Measurements from ENCODE around the gene OSBPL8. TPM values are rescaled to one million over a fixed set of nuclear protein-coding genes. Genes with fewer than 3 reads are reported as not detected.
"Not testable (repeated sequence)": the region's sequence is repeated elsewhere in the genome, so short reads cannot be mapped to it uniquely, and the experiment has no call there.

OSBPL8 gene
- total and polyA plus RNA-seq, 8 donors, result 7.7 to 147 (median 29.4) TPM

DNA sequence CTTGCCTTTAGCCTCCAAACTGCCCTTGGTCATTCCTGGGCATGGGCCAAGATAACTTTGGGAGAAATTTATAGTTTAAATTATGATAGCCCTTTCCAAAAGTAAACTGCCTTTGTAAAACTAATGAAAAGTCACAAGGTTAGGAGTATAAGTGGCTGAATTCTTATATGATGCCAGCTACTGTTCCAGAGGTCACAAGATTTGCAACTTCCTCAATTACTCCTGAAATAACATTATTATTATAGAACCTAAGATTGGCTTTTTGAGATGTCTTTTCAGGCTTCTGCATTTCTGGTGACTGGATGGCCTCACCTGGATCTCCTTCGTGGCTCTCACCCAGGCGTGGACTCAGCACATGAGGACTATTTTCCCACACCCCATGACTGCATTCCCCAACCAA is 55.0 kb downstream of the OSBPL8 start:
- Histone ChIP-seq H3K36me3 (peaks cover 0 to 4% (median 0%) of the 10 kb centered on the region in 4 donors), H3K4me1 (peaks cover 0 to 14% (median 0%) of the 10 kb centered on the region in 4 donors), H3K9me3 (no peaks in the 10 kb centered on the region), H3K27me3 (no peaks in the 10 kb centered on the region), H3K27ac (no peak overlapping the region), H3K4me3 (no peak overlapping the region)
- 91 to 99% (median 94%) methylated on average over 2 of the region's 2 CpGs for WGBS, 5 donors
- no peak for TF ChIP-seq POLR2AphosphoS5 (IDR thresholded peaks at IDR 0.05)
- TF ChIP-seq POLR2A (IDR thresholded peaks at IDR 0.05), result no peak
- TF ChIP-seq EP300 (IDR thresholded peaks at IDR 0.05), result no peak
- TF ChIP-seq CTCF (IDR thresholded peaks at IDR 0.05), result no peak
- no peak for DNase-seq
- intact Hi-C loops (cut with DNase I; ENCODE audit: low total_unique reads), result no loop called here

DNA sequence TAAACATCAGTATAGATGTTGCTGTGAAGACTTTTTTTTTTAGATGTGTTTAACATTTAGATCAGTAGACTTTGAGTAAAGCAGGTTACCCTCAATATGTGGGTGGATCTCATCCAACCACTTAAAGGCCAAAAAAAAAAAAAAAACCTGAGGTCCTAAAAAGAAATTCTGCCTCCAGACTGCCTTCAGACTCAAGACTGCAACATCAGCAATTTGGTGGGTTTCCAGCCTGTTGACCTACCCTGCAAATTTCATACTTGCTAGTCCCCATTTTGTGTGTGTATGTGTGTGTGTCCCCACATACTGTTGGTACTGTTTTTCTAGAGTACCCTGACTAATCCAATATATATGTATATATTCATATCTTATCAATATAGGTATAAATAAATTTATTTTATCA is 55.6 kb downstream of the OSBPL8 start:
- Histone ChIP-seq H3K4me1 (peaks cover 0 to 14% (median 0%) of the 10 kb centered on the region in 4 donors), H3K4me3 (no peak overlapping the region), H3K27me3 (no peaks in the 10 kb centered on the region), H3K27ac (no peak overlapping the region), H3K36me3 (peaks cover 0 to 4% (median 0%) of the 10 kb centered on the region in 4 donors), H3K9me3 (no peaks in the 10 kb centered on the region)
- intact Hi-C loops (cut with DNase I; ENCODE audit: low total_unique reads), result no loop called here
- DNase-seq, result no peak
- TF ChIP-seq EP300 (IDR thresholded peaks at IDR 0.05) (no peak), POLR2AphosphoS5 (IDR thresholded peaks at IDR 0.05) (no peak)

DNA sequence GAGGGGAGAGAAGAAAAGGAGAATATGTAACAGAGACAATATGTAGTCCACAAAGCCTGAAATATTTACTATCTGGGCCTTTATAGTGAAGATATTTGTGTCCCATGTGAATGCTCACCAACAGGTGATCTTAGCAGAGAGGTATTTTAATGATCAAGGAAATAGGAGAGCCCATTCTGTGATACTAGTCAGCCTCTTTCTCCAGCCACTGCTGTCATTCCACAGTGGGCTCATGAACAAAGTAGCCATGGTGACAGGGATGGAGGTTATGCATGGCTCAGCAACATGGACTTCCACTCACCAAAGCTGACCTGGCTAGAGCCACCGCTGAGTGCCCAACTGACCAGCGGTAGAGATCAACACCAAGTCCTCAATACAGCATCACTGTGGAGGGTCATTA is 58.2 kb downstream of the OSBPL8 start:
- H3K4me1 ChIP-seq, result peaks cover 0 to 8% (median 0%) of the 10 kb centered on the region in 4 donors
- H3K4me3 ChIP-seq, result no peak overlapping the region
- DNase-seq, result no peak
- no peak for TF ChIP-seq CTCF (IDR thresholded peaks at IDR 0.05)
- H3K27ac ChIP-seq, result no peak overlapping the region
- 95 to 100% (median 98%) methylated on average over 2 of the region's 2 CpGs for WGBS, 5 donors
- intact Hi-C loops (cut with DNase I; ENCODE audit: low total_unique reads), result no loop called here
- H3K9me3 ChIP-seq, result no peaks in the 10 kb centered on the region
- H3K27me3 ChIP-seq, result no peaks in the 10 kb centered on the region
- H3K36me3 ChIP-seq, result no peaks in the 10 kb centered on the region

DNA sequence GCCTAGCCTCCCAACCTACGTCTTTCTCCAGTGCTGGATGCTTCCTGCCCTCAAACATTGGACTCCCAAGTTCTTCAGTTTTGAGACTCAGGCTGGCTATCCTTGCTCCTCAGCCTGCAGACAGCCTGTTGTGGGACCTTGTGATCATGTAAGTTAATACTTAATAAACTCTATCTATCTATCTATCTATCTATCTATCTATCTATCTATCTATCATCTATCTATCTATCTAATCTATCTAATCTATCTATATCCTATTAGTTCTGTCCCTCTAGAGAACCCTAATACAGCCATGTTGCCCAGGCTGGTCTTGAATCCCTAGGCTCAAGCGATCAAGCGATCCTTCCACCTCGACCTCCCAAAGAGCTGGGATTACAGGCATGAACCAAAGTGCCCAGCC is 60.4 kb downstream of the OSBPL8 start:
- 96 to 100% (median 97%) methylated on average over 4 of the region's 4 CpGs for WGBS, 5 donors
- intact Hi-C loops (cut with DNase I; ENCODE audit: low total_unique reads); H3K4me1 ChIP-seq; H3K27me3 ChIP-seq; DNase-seq; H3K27ac ChIP-seq; H3K36me3 ChIP-seq; H3K4me3 ChIP-seq: not testable (repeated sequence)
- peaks cover 0 to 12% (median 1%) of the 10 kb centered on the region in 4 donors for H3K9me3 ChIP-seq

DNA sequence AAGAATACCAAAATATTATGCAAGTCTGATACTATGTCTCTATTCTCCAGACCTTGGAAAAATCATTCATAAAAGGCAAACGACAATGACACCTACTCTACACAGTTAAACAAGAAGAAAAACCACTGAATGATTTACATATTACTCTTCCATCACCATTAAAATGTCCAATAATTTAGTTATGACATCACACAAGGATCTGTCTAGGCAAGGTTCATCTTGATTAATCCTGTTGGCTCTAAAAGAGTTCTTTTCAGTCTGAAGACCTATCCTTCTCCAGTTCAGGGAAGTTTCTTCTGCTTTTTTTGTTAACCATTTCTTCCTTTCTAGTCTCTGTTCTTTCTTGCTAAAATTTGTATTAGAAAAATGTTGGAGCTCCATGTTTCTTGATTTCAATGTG is 64.0 kb downstream of the OSBPL8 start:
- H3K36me3 ChIP-seq, result peaks cover 0 to 4% (median 4%) of the 10 kb centered on the region in 4 donors
- no peaks in the 10 kb centered on the region for H3K4me1 ChIP-seq
- H3K9me3 ChIP-seq, result peaks cover 0 to 28% (median 8%) of the 10 kb centered on the region in 4 donors
- TF ChIP-seq POLR2A (IDR thresholded peaks at IDR 0.05) (no peak), POLR2AphosphoS5 (IDR thresholded peaks at IDR 0.05) (no peak), CTCF (IDR thresholded peaks at IDR 0.05) (no peak)
- no peak overlapping the region for H3K4me3 ChIP-seq
- H3K27ac ChIP-seq, result no peak overlapping the region
- intact Hi-C loops (cut with DNase I; ENCODE audit: low total_unique reads), result no loop called here
- H3K27me3 ChIP-seq, result no peaks in the 10 kb centered on the region
- 81 to 100% (median 95%) methylated on average over 1 of the region's 1 CpG for WGBS, 5 donors
- DNase-seq, result no peak

All from stomach (tissue), 9 donors.